C4-2B (cell line): Measurements from ENCODE around the gene TM4SF20.
"Not testable (repeated sequence)": the region's sequence is repeated elsewhere in the genome, so short reads cannot be mapped to it uniquely, and the experiment has no call there.

Source experiments
- H3K27ac ChIP-seq: fragments of 450-650 bp; 2 replicates; pipeline ENCODE4 v1.5.1; 2017
- CTCF ChIP-seq: fragments of 450-650 bp; conservative IDR thresholded peaks from 2 replicates; pipeline ENCODE4 v1.5.1; 2017; ENCODE audit warnings: mild to moderate bottlenecking
- ZFX ChIP-seq: fragments of 450-650 bp; IDR thresholded peaks from 2 replicates; pipeline ENCODE4 v1.6.1; 2017

The TM4SF20 gene

GRCh38 chr2:227386630-227387029, 7.5 kb upstream of the TM4SF20 start:
- TF ChIP-seq ZFX (no peak), CTCF (no peak)
- H3K27ac ChIP-seq = no peak overlapping the region

GRCh38 chr2:227383686-227384085, 4.6 kb upstream of the TM4SF20 start:
- no peak for TF ChIP-seq CTCF
- TF ChIP-seq ZFX = no peak
- no peak overlapping the region for H3K27ac ChIP-seq

- not testable (repeated sequence) for H3K27ac ChIP-seq
Observed at GRCh38 chr2:227382241-227382835, 3.2 kb upstream of the TM4SF20 start.

- H3K27ac ChIP-seq = no peak overlapping the region
- TF ChIP-seq ZFX (no peak), CTCF (no peak; the same call in 1 of the 2 replicates)
Observed at GRCh38 chr2:227378371-227378782, 729 bp downstream of the TM4SF20 start.

GRCh38 chr2:227377467-227378351, 1.4 kb downstream of the TM4SF20 start:
- TF ChIP-seq CTCF (peak; percentile 25; the same call in 1 of the 2 replicates), ZFX (no peak)
- H3K27ac ChIP-seq = no peak overlapping the region

- TF ChIP-seq CTCF (no peak), ZFX (no peak)
- no peak overlapping the region for H3K27ac ChIP-seq
Observed at GRCh38 chr2:227376656-227377396, 2.3 kb downstream of the TM4SF20 start.

- TF ChIP-seq CTCF (no peak), ZFX (no peak)
- H3K27ac ChIP-seq = no peak overlapping the region
Observed at GRCh38 chr2:227374158-227374557, 4.9 kb downstream of the TM4SF20 start.
